Lung (tissue), 16 donors: ENCODE results near the gene EXOSC5. TPM values are rescaled to one million over a fixed set of nuclear protein-coding genes. Genes with fewer than 3 reads are reported as not detected.

Source experiments
- ATAC-seq: fragments of 200-7000 bp; cut with Tn5 transposase; one replicate; pipeline ENCODE4 v1.9.1; 2020; ENCODE audit warnings: moderate number of reproducible peaks; ENCODE audit not compliant: insufficient read depth, low FRiP score
- DNase-seq, 3 donors: peaks; one replicate each; pipeline ENCODE4 v3.0.0-alpha.2; 2013 to 2017
- H3K27ac ChIP-seq, 2 donors: one replicate each; pipeline ENCODE4 v1.5.1; 2013; ENCODE audit warnings: mild to moderate bottlenecking in 2 of 2, moderate library complexity in 2 of 2, control low read depth in 1 of 2, inconsistent platforms in 1 of 2, low read depth in 1 of 2, low read length in 1 of 2
- H3K27me3 ChIP-seq, 3 donors: one replicate each; pipeline ENCODE4 v1.5.1; 2013; ENCODE audit warnings: low read length in 2 of 3; ENCODE audit not compliant: control insufficient read depth in 3 of 3, insufficient read depth in 3 of 3
- H3K36me3 ChIP-seq, 4 donors: one replicate each; pipeline ENCODE4 v1.5.1; 2013; ENCODE audit warnings: low read length in 4 of 4, mild to moderate bottlenecking in 1 of 4, moderate library complexity in 1 of 4; ENCODE audit not compliant: control insufficient read depth in 4 of 4, insufficient read depth in 4 of 4
- H3K4me1 ChIP-seq, 5 donors: one replicate each; pipeline ENCODE4 v1.5.1; 2013; ENCODE audit warnings: low read length in 5 of 5, mild to moderate bottlenecking in 2 of 5, moderate library complexity in 1 of 5; ENCODE audit not compliant: control insufficient read depth in 5 of 5, insufficient read depth in 5 of 5
- H3K4me3 ChIP-seq: one replicate; pipeline ENCODE4 v1.5.1; 2013; ENCODE audit warnings: mild to moderate bottlenecking, control low read depth, moderate library complexity
- H3K9ac ChIP-seq, 2 donors: one replicate each; pipeline ENCODE4 v1.5.1; 2013; ENCODE audit warnings: low read length in 2 of 2, control low read depth in 1 of 2; ENCODE audit not compliant: insufficient read depth in 1 of 2
- H3K9me3 ChIP-seq, 4 donors: one replicate each; pipeline ENCODE4 v1.5.1; 2013; ENCODE audit warnings: low read length in 3 of 4, mild to moderate bottlenecking in 1 of 4, moderate library complexity in 1 of 4; ENCODE audit not compliant: control insufficient read depth in 4 of 4, insufficient read depth in 3 of 4
- CTCF ChIP-seq: IDR thresholded peaks from 2 replicates; pipeline ENCODE4 v1.5.1; 2012; ENCODE audit warnings: mild to moderate bottlenecking; ENCODE audit errors: control extremely low read depth, extremely low read depth
- WGBS, 2 donors: extraction: QIAGEN DNeasy Blood & Tissue Kit; methylation state at CpG; one replicate each; pipeline ENCODE4 v1.1.7; 2013; 5-methylcytosine and 5-hydroxymethylcytosine counted together
- long read RNA-seq, 5 donors: transcript quantifications; one replicate each; lab custom pipeline, GENCODE V29; 2026
- polyA plus RNA-seq, 2 donors: library from polyadenylated mRNA; stranded (reverse); fragments of 200-250 nt; gene quantifications; one replicate each; pipeline ENCODE4 v1.2.1, GENCODE V29; 2013
- total RNA-seq, 2 donors: library from RNA; depleted of rRNA in 1 of 2; stranded (reverse); fragments of >200 nt in 1 of 2; gene quantifications; one replicate each; pipeline ENCODE4 v1.2.1, GENCODE V29; 2014 to 2021
- donor health status: control.
- donor health status: control.
- donor health status: Bipolar disorder and iron deficiency.
- donor health status: healthy.
- donor health status: DM: yes; HTN: yes; CAD: no.

The EXOSC5 gene
- total RNA-seq: 10 to 100 TPM in 1 of 2 donors, 1 to 10 TPM in 1; 6.3 to 21.6 TPM
- polyA plus RNA-seq: 10 to 100 TPM; 32.6 to 34.4 TPM
- long read RNA-seq, donor 1, transcript EXOSC5-201 (6 exons, 1,118 nt): major isoform, 9 of 49 reads
- long read RNA-seq, donor 1, partial matches to known transcripts: 40 of 49 reads
- long read RNA-seq, donor 1, other reads (novel, unspliced or antisense): 0 of 49 reads
- long read RNA-seq, donor 2, transcript EXOSC5-201 (6 exons, 1,118 nt): major isoform, 7 of 7 reads
- long read RNA-seq, donor 2, partial matches to known transcripts: 0 of 7 reads
- long read RNA-seq, donor 2, other reads (novel, unspliced or antisense): 0 of 7 reads
- long read RNA-seq, donor 3, transcript EXOSC5-201 (6 exons, 1,118 nt): major isoform, 8 of 9 reads
- long read RNA-seq, donor 3, partial matches to known transcripts: 0 of 9 reads
- long read RNA-seq, donor 3, other reads (novel, unspliced or antisense): 0 of 9 reads
- long read RNA-seq, donor 4, transcript EXOSC5-201 (6 exons, 1,118 nt): major isoform, 5 of 7 reads
- long read RNA-seq, donor 4, partial matches to known transcripts: 0 of 7 reads
- long read RNA-seq, donor 4, other reads (novel, unspliced or antisense): 0 of 7 reads
- long read RNA-seq, donor 5, transcript EXOSC5-201 (6 exons, 1,118 nt): major isoform, 11 of 12 reads
- long read RNA-seq, donor 5, partial matches to known transcripts: 0 of 12 reads
- long read RNA-seq, donor 5, other reads (novel, unspliced or antisense): 0 of 12 reads

- ATAC-seq (peak; percentile 97), DNase-seq (peak; percentile 100)
- no peak for TF ChIP-seq CTCF
- peak within 1 kb of the TSS; percentile 88 to 90 for H3K27ac ChIP-seq
- WGBS, 2 donors: 0 to 1% methylated on average over 50 of the region's 50 CpGs
- no peaks in the 10 kb centered on the region for H3K27me3 ChIP-seq
- peak within 1 kb of the TSS; percentile 92 for H3K4me3 ChIP-seq
- peaks cover 0 to 19% (median 10%) of the 10 kb centered on the region in 5 donors for H3K4me1 ChIP-seq
- H3K9ac ChIP-seq: peak within 1 kb of the TSS; percentile 95 to 97
- no peaks in the 10 kb centered on the region for H3K9me3 ChIP-seq
- peaks cover 0 to 6% (median 0%) of the 10 kb centered on the region in 4 donors for H3K36me3 ChIP-seq
Observed at GRCh38 chr19:41397086-41398049, at the start of gene EXOSC5, which contains the start of gene BCKDHA. TSS of gene EXOSC5 (minus strand) at chr19:41397359. CDS start at chr19:41397328, 31 bp downstream. TSS of gene BCKDHA (plus strand) at chr19:41397818. CDS start at chr19:41397828, 10 bp downstream.

DNA sequence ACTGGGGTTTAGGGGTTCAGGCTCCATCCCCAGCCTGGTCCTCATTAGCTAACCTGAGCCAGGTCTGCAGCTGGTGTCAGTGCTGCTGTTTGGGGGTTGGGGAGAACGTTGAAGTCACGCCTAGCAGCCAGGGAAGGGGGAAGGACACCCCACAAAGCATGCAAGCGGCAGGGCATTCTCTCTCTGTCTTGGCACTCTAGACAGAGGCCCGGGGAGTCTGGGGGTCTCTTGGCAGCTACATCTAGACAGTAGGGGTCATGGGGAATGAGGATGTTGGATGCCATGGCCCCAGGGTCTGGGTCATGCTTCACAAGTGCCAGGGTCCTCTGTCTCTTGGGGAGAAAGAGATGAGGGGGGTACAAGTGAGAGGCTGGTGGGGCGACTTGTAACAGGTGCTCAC, 48.4 kb upstream of the EXOSC5 start:
- ATAC-seq: no peak
- TF ChIP-seq CTCF: no peak
- Histone ChIP-seq H3K27me3 (peaks cover 0 to 4% (median 0%) of the 10 kb centered on the region in 3 donors), H3K9me3 (peaks cover 0 to 1% (median 0%) of the 10 kb centered on the region in 4 donors), H3K27ac (no peak overlapping the region), H3K4me1 (peaks cover 0 to 7% (median 0%) of the 10 kb centered on the region in 5 donors), H3K36me3 (no peaks in the 10 kb centered on the region), H3K9ac (no peak overlapping the region), H3K4me3 (no peak overlapping the region)
- 71 to 75% methylated on average over 5 of the region's 5 CpGs for WGBS, 2 donors
- DNase-seq: no peak

DNA sequence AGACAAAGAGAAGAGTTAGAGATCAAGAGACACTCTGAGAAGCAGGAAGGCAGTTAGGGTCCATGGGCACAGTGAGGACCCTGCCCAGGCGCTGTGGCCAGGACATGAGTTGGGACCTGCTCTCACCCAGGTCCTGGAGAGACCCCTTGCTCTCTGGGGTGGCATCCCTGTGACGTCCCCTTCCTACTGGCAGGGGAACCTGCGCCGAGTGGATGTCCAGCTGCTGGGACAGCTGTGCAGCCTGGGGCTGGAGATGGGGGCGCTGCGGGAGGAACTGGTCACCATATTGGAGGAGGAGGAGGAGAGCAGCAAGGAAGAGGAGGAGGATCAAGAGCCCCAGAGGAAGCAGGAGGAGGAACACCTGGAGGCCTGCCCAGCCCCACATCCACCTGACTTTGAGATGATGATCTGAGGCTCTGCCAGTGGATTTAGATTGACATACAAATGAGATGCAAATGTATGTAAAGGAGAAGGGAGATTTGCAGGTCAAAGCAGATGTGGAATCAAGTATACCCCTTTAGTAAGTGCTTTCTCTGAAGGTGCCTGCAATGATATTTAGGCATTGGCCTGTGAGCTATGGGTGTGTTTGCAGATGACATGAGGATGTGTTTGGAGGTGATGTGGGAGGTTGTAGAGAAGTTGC, 46.8 kb upstream of the EXOSC5 start:
- Histone ChIP-seq H3K27me3 (peaks cover 0 to 4% (median 0%) of the 10 kb centered on the region in 3 donors), H3K4me3 (no peak overlapping the region), H3K27ac (no peak overlapping the region), H3K36me3 (no peaks in the 10 kb centered on the region), H3K9ac (no peak overlapping the region), H3K9me3 (peaks cover 0 to 1% (median 0%) of the 10 kb centered on the region in 4 donors), H3K4me1 (peaks cover 0 to 7% (median 0%) of the 10 kb centered on the region in 5 donors)
- ATAC-seq (no peak), DNase-seq (no peak)
- 76 to 85% methylated on average over 6 of the region's 6 CpGs for WGBS, 2 donors
- no peak for TF ChIP-seq CTCF
